ENCODE data around the gene NECAP2.

- TF ChIP-seq TARDBP (IDR thresholded peaks at IDR 0.05), result no peak
- no peak for TF ChIP-seq PKNOX1 (IDR thresholded peaks at IDR 0.05)
- TF ChIP-seq LEF1 (IDR thresholded peaks at IDR 0.05; ENCODE audit: borderline replicate concordance), result no peak
- TF ChIP-seq FOXK2 (IDR thresholded peaks at IDR 0.05), result no peak
Measured at GRCh38 chr1:16394977-16395376, 45.5 kb upstream of the NECAP2 start.
